Heart left ventricle (tissue), 16 donors: ENCODE data around the gene JAGN1. TPM values are rescaled to one million over a fixed set of nuclear protein-coding genes. Genes with fewer than 3 reads are reported as not detected.
A peak's percentile ranks its signal among the peaks of the same experiment; 100 is the strongest.

Experiments used
- ATAC-seq, 4 donors: fragments of 200-7000 bp; cut with Tn5 transposase; one replicate each; pipeline ENCODE4 v1.9.1; 2020 to 2022; ENCODE audit warnings: moderate library complexity in 4 of 4, mild to moderate bottlenecking in 3 of 4, moderate number of reproducible peaks in 1 of 4
- DNase-seq, 5 donors: peaks; one replicate each; pipeline ENCODE4 v3.0.0-alpha.2; 2020
- H3K27ac ChIP-seq, 12 donors: fragments of 200-600 bp; sonication (generic) in 4 of 12; one replicate each; pipeline versions ENCODE4 v1.5.0 to v1.8.0; 2016 to 2022; ENCODE audit warnings: mild to moderate bottlenecking in 2 of 12
- H3K27me3 ChIP-seq, 9 donors: fragments of 200-600 bp; sonication (generic) in 2 of 9; one replicate each; pipeline versions ENCODE4 v1.5.1 to v1.8.0; 2016 to 2022; ENCODE audit warnings: mild to moderate bottlenecking in 3 of 9
- H3K36me3 ChIP-seq, 9 donors: fragments of 200-600 bp; sonication (generic) in 2 of 9; one replicate each; pipeline versions ENCODE4 v1.5.0 to v1.8.0; 2018 to 2022; ENCODE audit warnings: mild to moderate bottlenecking in 2 of 9
- H3K4me1 ChIP-seq, 12 donors: fragments of 200-600 bp; sonication (generic) in 4 of 12; one replicate each; pipeline versions ENCODE4 v1.5.0 to v1.8.0; 2016 to 2022; ENCODE audit warnings: mild to moderate bottlenecking in 3 of 12
- H3K4me3 ChIP-seq, 12 donors: fragments of 200-600 bp; sonication (generic) in 4 of 12; one replicate each; pipeline versions ENCODE4 v1.5.0 to v1.8.0; 2017 to 2022; ENCODE audit warnings: mild to moderate bottlenecking in 9 of 12, moderate library complexity in 4 of 12
- H3K9me3 ChIP-seq, 12 donors: fragments of 200-600 bp; sonication (generic) in 4 of 12; one replicate each; pipeline versions ENCODE4 v1.5.0 to v1.8.0; 2016 to 2022; ENCODE audit warnings: mild to moderate bottlenecking in 1 of 12
- POLR2A ChIP-seq, 2 donors: fragments of 450-650 bp; IDR thresholded peaks; one replicate each; pipeline ENCODE4 v1.6.1; 2017; ENCODE audit warnings: antibody characterized with exemption in 2 of 2, mild to moderate bottlenecking in 2 of 2, moderate library complexity in 2 of 2
- WGBS, 4 donors: extraction: QIAGEN DNeasy Blood & Tissue Kit in 2 of 4; methylation state at CpG; one replicate each; pipeline versions ENCODE4 v1.1.5 to v1.1.7; 2013 to 2018; 5-methylcytosine and 5-hydroxymethylcytosine counted together
- intact Hi-C, 10 donors: fragments of 100-400 bp; cut with DNase I; formaldehyde crosslinking; loops; one replicate each; pipeline versions ENCODE4 v1.11.1 to v1.14.2; 2022
- polyA plus RNA-seq, 2 donors: library from polyadenylated mRNA; stranded (reverse); fragments of 200-250 nt; gene quantifications; one replicate each; pipeline ENCODE4 v1.2.3, GENCODE V29; 2013
- total RNA-seq, 9 donors: library from RNA; depleted of rRNA in 2 of 9; stranded (reverse); fragments of >200 nt in 2 of 9; fragmentation: NEBNext Ultra II Directional in 3 of 9; extraction: Animal tissue kit (Norgen Biotek cat#: 25700) in 3 of 9; gene quantifications; one replicate each; pipeline versions ENCODE4 v1.1.0 to v1.2.4, GENCODE V29; 2016 to 2023
- TF ChIP-seq, protein P1 (sequence below), 12 donors: fragments of 200-600 bp; sonication (generic) in 4 of 12; IDR thresholded peaks; one replicate each; pipeline versions ENCODE4 v1.5.0 to v1.8.0; 2018 to 2022; ENCODE audit warnings: antibody characterized with exemption in 12 of 12, mild to moderate bottlenecking in 5 of 12
- donor health status: ischemic (EF 13 %, LVEDD 7.1; RV severe dilation, severe dysfunction).
- donor health status: healthy with polysubstance abuse.
- donor health status: DM: no; HTN: yes; CAD: no.
- donor health status: DM: no; HTN: no; CAD: no.
- donor health status: ischemic (EF 25% LVEDD 6.9; RV normal size, moderate dysfunction).
- donor health status: ischemic (EF 25% LVEDD 5.7; RV mildly dilated, moderate dysfunction).
- donor health status: healthy.
- donor health status: DM: yes; HTN: yes; CAD: no.
- donor health status: ischemic (EF 35%, LVEDD 5.7; RV mildly dilated, moderate dysfunction).
- donor health status: nonischemic (EF 11% LVEDD 7.7; RV severe dilation, severe dysfunction).
- donor health status: DM: yes; HTN: yes; CAD: no.
- donor health status: PGD.
- donor health status: ischemic (EF 29% LVEDD 5.4; RV normal size, mild dysfunction).
- donor health status: nonischemic (EF 23%, LVEDD 6.1; RV moderate dilation, normal function).

Gene JAGN1
- total and polyA plus RNA-seq, 11 donors, result 15.1 to 77.3 (median 21.2) TPM

DNA sequence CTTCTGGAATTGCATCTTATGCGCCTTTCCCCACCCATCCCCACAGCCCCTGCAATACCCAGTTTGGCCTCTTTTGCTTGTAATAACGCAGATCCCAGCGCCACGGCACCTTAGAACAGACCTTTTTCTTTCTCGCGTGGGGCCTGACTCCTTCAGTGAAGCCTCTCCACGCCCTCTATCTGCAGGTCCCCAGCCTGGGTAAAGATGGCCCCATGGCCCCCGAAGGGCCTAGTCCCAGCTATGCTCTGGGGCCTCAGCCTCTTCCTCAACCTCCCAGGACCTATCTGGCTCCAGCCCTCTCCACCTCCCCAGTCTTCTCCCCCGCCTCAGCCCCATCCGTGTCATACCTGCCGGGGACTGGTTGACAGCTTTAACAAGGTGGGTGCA lies 43.8 kb downstream of the JAGN1 start:
- Histone ChIP-seq H3K4me1 (peaks cover 7 to 40% (median 23%) of the 10 kb centered on the region in 12 donors), H3K27ac (peak overlapping the region; percentile 74 to 98 (median 93)), H3K27me3 (no peaks in the 10 kb centered on the region), H3K36me3 (peaks cover 0 to 52% (median 33%) of the 10 kb centered on the region in 9 donors), H3K4me3 (peak overlapping the region; percentile 35 to 92 (median 74)), H3K9me3 (no peaks in the 10 kb centered on the region)
- intact Hi-C loops, result loop anchor here in 3 of 10 donors (5.0 to 10.0 kb wide), 3 partner anchors 78 to 293 kb away; no protein-coding TSS in a partner anchor
- TF ChIP-seq, protein P1, sequence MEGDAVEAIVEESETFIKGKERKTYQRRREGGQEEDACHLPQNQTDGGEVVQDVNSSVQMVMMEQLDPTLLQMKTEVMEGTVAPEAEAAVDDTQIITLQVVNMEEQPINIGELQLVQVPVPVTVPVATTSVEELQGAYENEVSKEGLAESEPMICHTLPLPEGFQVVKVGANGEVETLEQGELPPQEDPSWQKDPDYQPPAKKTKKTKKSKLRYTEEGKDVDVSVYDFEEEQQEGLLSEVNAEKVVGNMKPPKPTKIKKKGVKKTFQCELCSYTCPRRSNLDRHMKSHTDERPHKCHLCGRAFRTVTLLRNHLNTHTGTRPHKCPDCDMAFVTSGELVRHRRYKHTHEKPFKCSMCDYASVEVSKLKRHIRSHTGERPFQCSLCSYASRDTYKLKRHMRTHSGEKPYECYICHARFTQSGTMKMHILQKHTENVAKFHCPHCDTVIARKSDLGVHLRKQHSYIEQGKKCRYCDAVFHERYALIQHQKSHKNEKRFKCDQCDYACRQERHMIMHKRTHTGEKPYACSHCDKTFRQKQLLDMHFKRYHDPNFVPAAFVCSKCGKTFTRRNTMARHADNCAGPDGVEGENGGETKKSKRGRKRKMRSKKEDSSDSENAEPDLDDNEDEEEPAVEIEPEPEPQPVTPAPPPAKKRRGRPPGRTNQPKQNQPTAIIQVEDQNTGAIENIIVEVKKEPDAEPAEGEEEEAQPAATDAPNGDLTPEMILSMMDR (IDR thresholded peaks at IDR 0.05), result peak in 2 of 12 donors; percentile 11 to 13
- TF ChIP-seq POLR2A (IDR thresholded peaks at IDR 0.05), result no peak
- 13 to 23% (median 18%) methylated on average over 11 of the region's 11 CpGs for WGBS, 4 donors
- ATAC-seq (no peak), DNase-seq (no peak)

GRCh38 chr3:9934993-9935392 lies 44.6 kb downstream of the JAGN1 start:
- ATAC-seq, result no peak
- no peak overlapping the region for H3K27ac ChIP-seq
- peaks cover 0 to 44% (median 27%) of the 10 kb centered on the region in 9 donors for H3K36me3 ChIP-seq
- TF ChIP-seq POLR2A (IDR thresholded peaks at IDR 0.05), result no peak
- TF ChIP-seq, protein P1 (IDR thresholded peaks at IDR 0.05), result no peak
- intact Hi-C loops, result loop anchor here in 3 of 10 donors (5.0 to 10.0 kb wide), 3 partner anchors 77 to 292 kb away; no protein-coding TSS in a partner anchor
- H3K4me3 ChIP-seq, result peak overlapping the region in 4 of 12 donors; percentile 67 to 91 (median 76)
- peaks cover 7 to 40% (median 23%) of the 10 kb centered on the region in 12 donors for H3K4me1 ChIP-seq
- 60 to 76% (median 70%) methylated on average over 4 of the region's 4 CpGs for WGBS, 4 donors
- DNase-seq, result no peak
- H3K9me3 ChIP-seq, result no peaks in the 10 kb centered on the region
- no peaks in the 10 kb centered on the region for H3K27me3 ChIP-seq

DNA sequence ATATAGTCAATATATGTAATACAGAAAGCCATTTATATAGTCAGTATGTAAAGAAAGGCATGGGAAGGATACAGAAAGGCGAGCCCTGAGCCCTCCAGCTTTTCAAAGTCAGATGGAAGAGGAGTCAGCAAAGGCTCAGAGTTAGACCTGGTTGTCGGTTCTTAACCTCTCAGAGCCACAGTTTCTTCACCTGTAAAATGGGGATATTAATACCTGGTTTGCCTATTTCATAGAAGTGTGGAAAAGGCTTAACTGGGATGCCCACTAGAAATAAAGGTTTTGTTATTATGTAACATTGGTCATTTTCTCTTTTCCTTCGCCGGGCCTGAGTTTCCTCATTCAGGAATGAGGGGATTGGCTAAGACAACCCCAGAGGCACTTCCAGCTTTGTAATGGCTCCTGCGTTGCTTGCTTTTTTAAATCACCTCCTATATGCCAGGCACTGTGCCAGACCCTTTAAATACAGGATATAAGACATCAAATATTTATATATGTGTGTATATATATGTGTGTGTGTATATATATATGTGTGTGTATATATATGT lies 45.6 kb downstream of the JAGN1 start:
- intact Hi-C loops, result loop anchor here in 2 of 10 donors (10.0 kb wide), 1 partner anchor 289 kb away; no protein-coding TSS in a partner anchor
- peaks cover 0 to 39% (median 26%) of the 10 kb centered on the region in 9 donors for H3K36me3 ChIP-seq
- no peak overlapping the region for H3K4me3 ChIP-seq
- no peak for ATAC-seq
- WGBS, 4 donors, result 88 to 95% (median 92%) methylated on average over 5 of the region's 5 CpGs
- TF ChIP-seq POLR2A (IDR thresholded peaks at IDR 0.05), result no peak
- TF ChIP-seq, protein P1 (IDR thresholded peaks at IDR 0.05), result no peak
- no peak overlapping the region for H3K27ac ChIP-seq
- no peaks in the 10 kb centered on the region for H3K27me3 ChIP-seq
- H3K4me1 ChIP-seq, result peaks cover 7 to 40% (median 23%) of the 10 kb centered on the region in 12 donors
- no peak for DNase-seq
- H3K9me3 ChIP-seq, result no peaks in the 10 kb centered on the region

DNA sequence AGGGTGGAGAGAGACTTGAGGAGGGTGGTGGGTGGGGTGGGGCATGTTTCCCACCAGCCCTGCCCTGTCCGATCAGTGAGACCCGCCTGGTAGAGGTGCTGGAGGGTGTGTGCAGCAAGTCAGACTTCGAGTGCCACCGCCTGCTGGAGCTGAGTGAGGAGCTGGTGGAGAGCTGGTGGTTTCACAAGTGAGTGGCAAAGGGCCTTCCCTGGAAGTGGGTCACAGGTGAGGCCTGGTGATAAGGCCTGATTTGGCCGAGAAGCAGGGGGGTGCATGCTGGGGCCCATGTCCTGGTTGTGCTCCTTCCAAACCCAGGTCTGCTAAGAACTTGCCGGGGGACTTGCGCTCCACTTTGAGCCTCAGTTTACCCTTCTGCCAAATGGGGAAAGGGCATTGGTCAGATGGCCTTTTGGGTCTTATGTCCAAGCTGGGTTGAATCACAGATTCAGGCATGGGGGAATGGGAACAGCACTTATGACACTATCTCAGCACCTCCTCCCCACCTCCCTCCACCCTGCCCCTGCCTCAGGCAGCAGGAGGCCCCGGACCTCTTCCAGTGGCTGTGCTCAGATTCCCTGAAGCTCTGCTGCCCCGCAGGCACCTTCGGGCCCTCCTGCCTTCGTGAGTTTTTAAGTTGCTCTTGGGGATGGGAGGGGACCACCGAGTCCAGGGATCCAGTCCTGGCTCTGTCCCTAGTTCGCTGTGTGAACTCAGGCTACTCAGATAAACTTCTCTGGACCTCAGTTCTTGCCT lies 47.3 kb downstream of the JAGN1 start:
- no peaks in the 10 kb centered on the region for H3K27me3 ChIP-seq
- intact Hi-C loops, result loop anchor here in 2 of 10 donors (10.0 kb wide), 1 partner anchor 287 kb away; no protein-coding TSS in a partner anchor

More for the DNA sequence above, 47.3 kb downstream of the JAGN1 start:
- H3K27ac ChIP-seq, result no peak overlapping the region
- H3K36me3 ChIP-seq, result peaks cover 0 to 51% (median 33%) of the 10 kb centered on the region in 9 donors
- no peak for TF ChIP-seq POLR2A (IDR thresholded peaks at IDR 0.05)
- TF ChIP-seq, protein P1 (IDR thresholded peaks at IDR 0.05), result no peak
- no peak for ATAC-seq
- no peaks in the 10 kb centered on the region for H3K9me3 ChIP-seq
- H3K4me1 ChIP-seq, result peaks cover 7 to 31% (median 18%) of the 10 kb centered on the region in 12 donors
- no peak for DNase-seq
- WGBS, 4 donors, result 92 to 97% (median 94%) methylated on average over 12 to 13 of the region's 13 CpGs
- no peak overlapping the region for H3K4me3 ChIP-seq
